ENCODE data around the gene USP53. TPM values are rescaled to one million over a fixed set of nuclear protein-coding genes. Genes with fewer than 3 reads are reported as not detected.

USP53 gene
- 17.7 TPM for polyA plus RNA-seq (2013, experiment 1 of 2)
- 17.4 TPM for polyA plus RNA-seq (2013, experiment 2 of 2)

DNA sequence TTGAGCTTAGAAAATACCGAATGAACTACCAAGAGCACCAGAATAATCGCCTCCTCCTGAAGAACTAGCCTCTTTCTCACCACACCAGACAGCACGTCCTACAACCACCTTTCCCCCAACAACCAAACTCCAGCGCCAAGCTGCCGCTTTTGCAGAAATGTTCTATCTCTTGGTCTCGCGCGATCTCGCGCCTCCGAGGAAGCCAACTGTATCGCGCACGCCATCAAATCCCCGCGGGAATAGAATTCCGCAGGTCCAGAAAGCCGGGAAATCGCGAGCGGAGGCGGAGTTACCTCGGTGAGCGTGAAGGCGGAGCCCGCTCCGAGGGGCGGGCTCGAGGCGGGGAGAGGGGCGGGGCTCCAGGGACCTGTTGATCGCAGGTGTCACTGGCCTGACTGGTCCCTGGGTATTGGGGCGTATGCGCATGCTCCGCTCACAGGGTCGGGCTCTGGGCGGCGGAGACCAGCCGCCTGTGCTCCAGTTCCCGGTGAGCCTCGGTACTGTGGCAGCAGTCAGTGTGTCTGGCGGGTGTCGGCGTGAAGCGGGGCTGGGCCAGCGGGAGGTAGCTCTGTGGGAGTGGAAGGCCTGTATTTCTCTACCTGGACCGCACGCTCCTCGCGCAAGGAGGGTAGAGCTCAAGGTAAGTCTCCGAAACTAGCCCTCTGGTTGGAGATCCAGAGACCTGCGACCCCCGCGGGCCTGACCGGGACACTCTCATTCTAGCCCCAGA, at the start of gene USP53:
Gene USP53, plus strand, starts transcription at position 480 of the 730 bp plus-strand sequence. CDS start 27,047 bp downstream, outside the sequence.
- no peak within 1 kb of the TSS for H2BK12ac ChIP-seq (ENCODE audit: low read length in 2 of 2)
- H3K36me3 ChIP-seq (ENCODE audit: control insufficient read depth in 1 of 2, insufficient read depth in 2 of 2, low read depth in 1 of 2, low read length in 2 of 2): peaks cover 0 to 26% of the 10 kb centered on the region in 2 experiments
- H2BK120ac ChIP-seq (ENCODE audit: low read depth, low read length): no peak within 1 kb of the TSS
- H3K18ac ChIP-seq (ENCODE audit: low read depth in 1 of 2, low read length in 2 of 2): peak within 1 kb of the TSS; percentile 69 to 71
- WGBS: under 1% methylated on average over 51 of the region's 55 CpGs
- H2AK5ac ChIP-seq (ENCODE audit: low read length, severe bottlenecking): no peak within 1 kb of the TSS
- no peaks in the 10 kb centered on the region for H3K9me3 ChIP-seq (ENCODE audit: control insufficient read depth, low read length)
- H2AFZ ChIP-seq (ENCODE audit: low read depth, low read length): peak within 1 kb of the TSS; percentile 96
- H2BK5ac ChIP-seq (ENCODE audit: low read depth, low read length, poor library complexity, severe bottlenecking): peak within 1 kb of the TSS; percentile 85
- peak; percentile 99 for DNase-seq
- peak within 1 kb of the TSS; percentile 77 to 87 for H3K4me3 ChIP-seq (ENCODE audit: insufficient read depth in 1 of 2, low read depth in 1 of 2, low read length in 2 of 2)
- H3K4me1 ChIP-seq (ENCODE audit: control insufficient read depth, insufficient read depth, low read depth, low read length): no peaks in the 10 kb centered on the region
- peaks cover 4% of the 10 kb centered on the region for H3K79me1 ChIP-seq (replicated peaks; ENCODE audit: low read length, poor library complexity, severe bottlenecking)
- peak within 1 kb of the TSS; percentile 45 for H4K8ac ChIP-seq (ENCODE audit: low read length)
- H2BK15ac ChIP-seq (ENCODE audit: low read depth, poor library complexity, severe bottlenecking): no peak within 1 kb of the TSS
- H3K27ac ChIP-seq (ENCODE audit: low read length, poor library complexity, severe bottlenecking): peak within 1 kb of the TSS; percentile 93
- H3K27me3 ChIP-seq (ENCODE audit: control insufficient read depth in 1 of 2, insufficient read depth in 1 of 2, low read length in 2 of 2): no peaks in the 10 kb centered on the region
- peak within 1 kb of the TSS in 1 of 2 experiments; percentile 53 for H3K14ac ChIP-seq (ENCODE audit: low read length in 2 of 2)
- H3K9ac ChIP-seq (ENCODE audit: low read length): peak within 1 kb of the TSS; percentile 99
- peak within 1 kb of the TSS in 1 of 2 experiments; percentile 46 for H3K23ac ChIP-seq (ENCODE audit: low read length in 2 of 2)
- H3K4me2 ChIP-seq (ENCODE audit: low read length, poor library complexity, severe bottlenecking): peak within 1 kb of the TSS; percentile 79
- peak within 1 kb of the TSS in 1 of 2 experiments; percentile 79 for H3K4ac ChIP-seq (ENCODE audit: low read depth in 1 of 2, low read length in 2 of 2)
- H4K91ac ChIP-seq (ENCODE audit: low read length): peak within 1 kb of the TSS; percentile 7

- no peak overlapping the region for H3K27ac ChIP-seq (ENCODE audit: low read length, poor library complexity, severe bottlenecking)
- no peak overlapping the region for H2BK5ac ChIP-seq (ENCODE audit: low read depth, low read length, poor library complexity, severe bottlenecking)
- H3K27me3 ChIP-seq (ENCODE audit: control insufficient read depth in 1 of 2, insufficient read depth in 1 of 2, low read length in 2 of 2): no peaks in the 10 kb centered on the region
- H3K79me1 ChIP-seq (replicated peaks; ENCODE audit: low read length, poor library complexity, severe bottlenecking): no peaks in the 10 kb centered on the region
- H3K9ac ChIP-seq (ENCODE audit: low read length): no peak overlapping the region
- no peak overlapping the region for H3K18ac ChIP-seq (ENCODE audit: low read depth in 1 of 2, low read length in 2 of 2)
- no peak overlapping the region for H4K91ac ChIP-seq (ENCODE audit: low read length)
- no peak overlapping the region for H2BK15ac ChIP-seq (ENCODE audit: low read depth, poor library complexity, severe bottlenecking)
- H2AK5ac ChIP-seq (ENCODE audit: low read length, severe bottlenecking): no peak overlapping the region
- no peak overlapping the region for H4K8ac ChIP-seq (ENCODE audit: low read length)
- no peak overlapping the region for H3K23ac ChIP-seq (ENCODE audit: low read length in 2 of 2)
- no peak overlapping the region for H2AFZ ChIP-seq (ENCODE audit: low read depth, low read length)
- no peak overlapping the region for H3K4me3 ChIP-seq (ENCODE audit: insufficient read depth in 1 of 2, low read depth in 1 of 2, low read length in 2 of 2)
- no peaks in the 10 kb centered on the region for H3K9me3 ChIP-seq (ENCODE audit: control insufficient read depth, low read length)
- H3K14ac ChIP-seq (ENCODE audit: low read length in 2 of 2): no peak overlapping the region
- DNase-seq: no peak
- no peak overlapping the region for H2BK120ac ChIP-seq (ENCODE audit: low read depth, low read length)
- no peak overlapping the region for H2BK12ac ChIP-seq (ENCODE audit: low read length in 2 of 2)
- no peaks in the 10 kb centered on the region for H3K4me1 ChIP-seq (ENCODE audit: control insufficient read depth, insufficient read depth, low read depth, low read length)
- peaks cover 0 to 4% of the 10 kb centered on the region in 2 experiments for H3K36me3 ChIP-seq (ENCODE audit: control insufficient read depth in 1 of 2, insufficient read depth in 2 of 2, low read depth in 1 of 2, low read length in 2 of 2)
- no peak overlapping the region for H3K4me2 ChIP-seq (ENCODE audit: low read length, poor library complexity, severe bottlenecking)
- H3K4ac ChIP-seq (ENCODE audit: low read depth in 1 of 2, low read length in 2 of 2): no peak overlapping the region
- WGBS: 89% methylated on average over 1 of the region's 3 CpGs
These were observed 46.7 kb upstream of the USP53 start for GRCh38 chr4:119165767-119166166.

GRCh38 chr4:119170195-119170594, 42.3 kb upstream of the USP53 start:
- H2BK120ac ChIP-seq (ENCODE audit: low read depth, low read length): no peak overlapping the region
- no peak for DNase-seq
- H4K91ac ChIP-seq (ENCODE audit: low read length): no peak overlapping the region
- no peak overlapping the region for H3K4ac ChIP-seq (ENCODE audit: low read depth in 1 of 2, low read length in 2 of 2)
- H3K79me1 ChIP-seq (replicated peaks; ENCODE audit: low read length, poor library complexity, severe bottlenecking): no peaks in the 10 kb centered on the region
- no peak overlapping the region for H2BK15ac ChIP-seq (ENCODE audit: low read depth, poor library complexity, severe bottlenecking)
- no peak overlapping the region for H3K14ac ChIP-seq (ENCODE audit: low read length in 2 of 2)
- no peaks in the 10 kb centered on the region for H3K9me3 ChIP-seq (ENCODE audit: control insufficient read depth, low read length)
- no peak overlapping the region for H2AK5ac ChIP-seq (ENCODE audit: low read length, severe bottlenecking)
- H3K27me3 ChIP-seq (ENCODE audit: control insufficient read depth in 1 of 2, insufficient read depth in 1 of 2, low read length in 2 of 2): no peaks in the 10 kb centered on the region
- no peak overlapping the region for H2AFZ ChIP-seq (ENCODE audit: low read depth, low read length)
- H3K23ac ChIP-seq (ENCODE audit: low read length in 2 of 2): no peak overlapping the region
- peaks cover 0 to 4% of the 10 kb centered on the region in 2 experiments for H3K36me3 ChIP-seq (ENCODE audit: control insufficient read depth in 1 of 2, insufficient read depth in 2 of 2, low read depth in 1 of 2, low read length in 2 of 2)
- H2BK12ac ChIP-seq (ENCODE audit: low read length in 2 of 2): no peak overlapping the region
- H3K4me2 ChIP-seq (ENCODE audit: low read length, poor library complexity, severe bottlenecking): no peak overlapping the region
- no peak overlapping the region for H3K18ac ChIP-seq (ENCODE audit: low read depth in 1 of 2, low read length in 2 of 2)
- no peak overlapping the region for H3K4me3 ChIP-seq (ENCODE audit: insufficient read depth in 1 of 2, low read depth in 1 of 2, low read length in 2 of 2)
- no peaks in the 10 kb centered on the region for H3K4me1 ChIP-seq (ENCODE audit: control insufficient read depth, insufficient read depth, low read depth, low read length)
- no peak overlapping the region for H3K9ac ChIP-seq (ENCODE audit: low read length)
- no peak overlapping the region for H2BK5ac ChIP-seq (ENCODE audit: low read depth, low read length, poor library complexity, severe bottlenecking)
- H4K8ac ChIP-seq (ENCODE audit: low read length): no peak overlapping the region
- H3K27ac ChIP-seq (ENCODE audit: low read length, poor library complexity, severe bottlenecking): no peak overlapping the region

GRCh38 chr4:119172223-119172622, 40.3 kb upstream of the USP53 start:
- H4K91ac ChIP-seq (ENCODE audit: low read length): no peak overlapping the region
- H2BK5ac ChIP-seq (ENCODE audit: low read depth, low read length, poor library complexity, severe bottlenecking): no peak overlapping the region
- 91% methylated on average over 7 of the region's 7 CpGs for WGBS
- no peak overlapping the region for H2AK5ac ChIP-seq (ENCODE audit: low read length, severe bottlenecking)
- H3K36me3 ChIP-seq (ENCODE audit: control insufficient read depth in 1 of 2, insufficient read depth in 2 of 2, low read depth in 1 of 2, low read length in 2 of 2): no peaks in the 10 kb centered on the region
- no peak overlapping the region for H3K4ac ChIP-seq (ENCODE audit: low read depth in 1 of 2, low read length in 2 of 2)
- H3K27me3 ChIP-seq (ENCODE audit: control insufficient read depth in 1 of 2, insufficient read depth in 1 of 2, low read length in 2 of 2): no peaks in the 10 kb centered on the region
- H3K23ac ChIP-seq (ENCODE audit: low read length in 2 of 2): no peak overlapping the region
- H4K8ac ChIP-seq (ENCODE audit: low read length): no peak overlapping the region
- H3K9ac ChIP-seq (ENCODE audit: low read length): no peak overlapping the region
- H3K14ac ChIP-seq (ENCODE audit: low read length in 2 of 2): no peak overlapping the region
- H3K4me2 ChIP-seq (ENCODE audit: low read length, poor library complexity, severe bottlenecking): no peak overlapping the region
- no peaks in the 10 kb centered on the region for H3K4me1 ChIP-seq (ENCODE audit: control insufficient read depth, insufficient read depth, low read depth, low read length)
- no peak overlapping the region for H3K18ac ChIP-seq (ENCODE audit: low read depth in 1 of 2, low read length in 2 of 2)
- H3K4me3 ChIP-seq (ENCODE audit: insufficient read depth in 1 of 2, low read depth in 1 of 2, low read length in 2 of 2): no peak overlapping the region
- no peak overlapping the region for H2AFZ ChIP-seq (ENCODE audit: low read depth, low read length)
- H2BK120ac ChIP-seq (ENCODE audit: low read depth, low read length): no peak overlapping the region
- H3K27ac ChIP-seq (ENCODE audit: low read length, poor library complexity, severe bottlenecking): no peak overlapping the region
- DNase-seq: no peak
- no peaks in the 10 kb centered on the region for H3K79me1 ChIP-seq (replicated peaks; ENCODE audit: low read length, poor library complexity, severe bottlenecking)
- H2BK12ac ChIP-seq (ENCODE audit: low read length in 2 of 2): no peak overlapping the region
- no peaks in the 10 kb centered on the region for H3K9me3 ChIP-seq (ENCODE audit: control insufficient read depth, low read length)
- no peak overlapping the region for H2BK15ac ChIP-seq (ENCODE audit: low read depth, poor library complexity, severe bottlenecking)

Data from mesenchymal stem cell (in vitro differentiated cells and primary cell).